Upper lobe of left lung (tissue), 6 donors: Measurements from ENCODE around the gene OR8U1. TPM values are rescaled to one million over a fixed set of nuclear protein-coding genes. Genes with fewer than 3 reads are reported as not detected.

Experiments
- ATAC-seq, 2 donors: fragments of 200-7000 bp; cut with Tn5 transposase; one replicate each; pipeline ENCODE4 v1.9.1; 2022; ENCODE audit warnings: mild to moderate bottlenecking in 2 of 2, moderate library complexity in 2 of 2; ENCODE audit not compliant: low FRiP score in 2 of 2
- DNase-seq, 2 donors: peaks; one replicate each; pipeline ENCODE4 v3.0.0-alpha.2; 2019 to 2020
- H3K27ac ChIP-seq, 4 donors: fragments of 200-600 bp; sonication (generic); one replicate each; pipeline ENCODE4 v1.5.1; 2016 to 2019
- H3K27me3 ChIP-seq, 4 donors: fragments of 200-600 bp; sonication (generic); one replicate each; pipeline ENCODE4 v1.5.1; 2017 to 2019
- H3K36me3 ChIP-seq, 4 donors: fragments of 200-600 bp; sonication (generic); one replicate each; pipeline ENCODE4 v1.5.1; 2016 to 2019
- H3K4me1 ChIP-seq, 4 donors: fragments of 200-600 bp; sonication (generic); one replicate each; pipeline ENCODE4 v1.5.1; 2018 to 2019
- H3K4me3 ChIP-seq, 4 donors: fragments of 200-600 bp; sonication (generic); one replicate each; pipeline ENCODE4 v1.5.1; 2017 to 2019; ENCODE audit warnings: mild to moderate bottlenecking in 2 of 4, moderate library complexity in 1 of 4
- H3K9me3 ChIP-seq, 4 donors: fragments of 200-600 bp; sonication (generic); one replicate each; pipeline ENCODE4 v1.5.1; 2018 to 2019
- EP300 ChIP-seq, 4 donors: sonication (generic); formaldehyde crosslinking; IDR thresholded peaks; one replicate each; pipeline ENCODE4 v1.5.1; 2017; ENCODE audit warnings: antibody characterized with exemption in 4 of 4, control low read depth in 2 of 4
- POLR2A ChIP-seq, 4 donors: fragments of 450-650 bp; IDR thresholded peaks; one replicate each; pipeline ENCODE4 v1.5.1; 2016 to 2017; ENCODE audit warnings: antibody characterized with exemption in 4 of 4, mild to moderate bottlenecking in 2 of 4
- POLR2AphosphoS5 ChIP-seq, 2 donors: sonication (generic); formaldehyde crosslinking; IDR thresholded peaks; one replicate each; pipeline ENCODE4 v1.5.1; 2017; ENCODE audit warnings: antibody characterized with exemption in 2 of 2
- WGBS, 2 donors: methylation state at CpG; one replicate each; pipeline ENCODE4 v1.1.5; 2017 to 2018; 5-methylcytosine and 5-hydroxymethylcytosine counted together
- total RNA-seq, 6 donors: library from RNA; depleted of rRNA in 4 of 6; stranded (reverse); fragments of >200 nt in 4 of 6; gene quantifications; one replicate each; pipeline versions ENCODE4 v1.1.0 to v1.2.1, GENCODE V29; 2016 to 2021
- TF ChIP-seq, protein P1 (sequence below), 6 experiments: fragments of 450-650 bp in 4 of 6; fragments of 200-600 bp in 2 of 6; sonication (generic) in 2 of 6; IDR thresholded peaks; one replicate each; pipeline ENCODE4 v1.5.1; 2016 to 2019; ENCODE audit warnings: antibody characterized with exemption in 6 of 6
- donor health status: DM: no; HTN: no; CAD: no; lungs with moderate emphysema.
- donor health status: DM: no; HTN: yes; CAD: no; lungs with severe emphysema.

OR8U1 gene
- total RNA-seq, 6 donors from 2014 or later, result not detected

- H3K36me3 ChIP-seq, result no peaks in the 10 kb centered on the region
- H3K27me3 ChIP-seq, result no peaks in the 10 kb centered on the region
- 90 to 94% methylated on average over 2 of the region's 2 CpGs for whole genome bisulfite sequencing, 2 donors
- peaks cover 0 to 9% (median 0%) of the 10 kb centered on the region in 4 donors for H3K9me3 ChIP-seq
- H3K4me3 ChIP-seq, result no peak overlapping the region
- no peak overlapping the region for H3K27ac ChIP-seq
- no peaks in the 10 kb centered on the region for H3K4me1 ChIP-seq
- no peak for TF ChIP-seq POLR2AphosphoS5 (IDR thresholded peaks at IDR 0.05)
- TF ChIP-seq POLR2A (IDR thresholded peaks at IDR 0.05), result no peak
- TF ChIP-seq, protein P1, sequence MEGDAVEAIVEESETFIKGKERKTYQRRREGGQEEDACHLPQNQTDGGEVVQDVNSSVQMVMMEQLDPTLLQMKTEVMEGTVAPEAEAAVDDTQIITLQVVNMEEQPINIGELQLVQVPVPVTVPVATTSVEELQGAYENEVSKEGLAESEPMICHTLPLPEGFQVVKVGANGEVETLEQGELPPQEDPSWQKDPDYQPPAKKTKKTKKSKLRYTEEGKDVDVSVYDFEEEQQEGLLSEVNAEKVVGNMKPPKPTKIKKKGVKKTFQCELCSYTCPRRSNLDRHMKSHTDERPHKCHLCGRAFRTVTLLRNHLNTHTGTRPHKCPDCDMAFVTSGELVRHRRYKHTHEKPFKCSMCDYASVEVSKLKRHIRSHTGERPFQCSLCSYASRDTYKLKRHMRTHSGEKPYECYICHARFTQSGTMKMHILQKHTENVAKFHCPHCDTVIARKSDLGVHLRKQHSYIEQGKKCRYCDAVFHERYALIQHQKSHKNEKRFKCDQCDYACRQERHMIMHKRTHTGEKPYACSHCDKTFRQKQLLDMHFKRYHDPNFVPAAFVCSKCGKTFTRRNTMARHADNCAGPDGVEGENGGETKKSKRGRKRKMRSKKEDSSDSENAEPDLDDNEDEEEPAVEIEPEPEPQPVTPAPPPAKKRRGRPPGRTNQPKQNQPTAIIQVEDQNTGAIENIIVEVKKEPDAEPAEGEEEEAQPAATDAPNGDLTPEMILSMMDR (IDR thresholded peaks at IDR 0.05), result no peak
- no peak for TF ChIP-seq EP300 (IDR thresholded peaks at IDR 0.05)
- no peak for DNase-seq
- ATAC-seq, result no peak
Observed at GRCh38 chr11:56404393-56404792, 29.0 kb downstream of the OR8U1 start.

DNA sequence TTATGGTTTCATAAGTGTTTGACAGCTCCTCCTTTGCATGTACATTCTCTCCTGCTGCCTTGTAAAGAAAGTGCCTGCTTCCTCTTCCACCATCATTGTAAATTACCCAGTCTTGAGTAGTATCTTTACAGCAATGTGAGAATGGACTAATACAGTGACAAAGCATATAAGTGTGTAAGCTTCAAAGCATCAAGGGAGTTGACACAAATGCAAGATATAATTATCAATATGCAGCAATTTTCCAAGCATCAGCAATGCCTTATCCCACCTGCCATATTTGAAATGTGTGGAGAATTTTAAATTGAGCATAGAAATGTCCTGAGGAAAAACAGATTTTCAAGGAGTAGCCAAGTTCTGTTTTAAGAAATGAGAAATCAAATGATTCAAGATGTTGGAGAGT lies 35.4 kb downstream of the OR8U1 start:
- no peaks in the 10 kb centered on the region for H3K27me3 ChIP-seq
- H3K4me1 ChIP-seq, result no peaks in the 10 kb centered on the region
- no peak for ATAC-seq
- DNase-seq, result no peak
- H3K27ac ChIP-seq, result no peak overlapping the region
- H3K4me3 ChIP-seq, result no peak overlapping the region
- H3K9me3 ChIP-seq, result no peaks in the 10 kb centered on the region
- TF ChIP-seq EP300 (IDR thresholded peaks at IDR 0.05) (no peak), POLR2AphosphoS5 (IDR thresholded peaks at IDR 0.05) (no peak), POLR2A (IDR thresholded peaks at IDR 0.05) (no peak)
- TF ChIP-seq, protein P1 (IDR thresholded peaks at IDR 0.05), result no peak
- no peaks in the 10 kb centered on the region for H3K36me3 ChIP-seq

- H3K36me3 ChIP-seq, result no peaks in the 10 kb centered on the region
- DNase-seq (no peak), ATAC-seq (no peak)
- H3K27ac ChIP-seq, result no peak within 1 kb of the TSS
- 68 to 86% methylated on average over 1 of the region's 1 CpG for WGBS, 2 donors
- H3K4me3 ChIP-seq, result no peak within 1 kb of the TSS
- TF ChIP-seq EP300 (IDR thresholded peaks at IDR 0.05) (no peak), POLR2A (IDR thresholded peaks at IDR 0.05) (no peak), POLR2AphosphoS5 (IDR thresholded peaks at IDR 0.05) (no peak)
- TF ChIP-seq, protein P1 (IDR thresholded peaks at IDR 0.05), result no peak
- no peaks in the 10 kb centered on the region for H3K4me1 ChIP-seq
- H3K9me3 ChIP-seq, result no peaks in the 10 kb centered on the region
- H3K27me3 ChIP-seq, result no peaks in the 10 kb centered on the region
Observed at GRCh38 chr11:56412396-56412795, 37.0 kb downstream of the OR8U1 start, which contains the start of gene OR5AL1. Gene OR5AL1 (plus strand): TSS chr11:56412696.

Other genes with a start within 250 kb of the OR8U1 start
- not detected for gene OR8J3, start 235.4 kb upstream of the OR8U1 start, total RNA-seq
- gene OR8K5, start 215.3 kb upstream of the OR8U1 start, total RNA-seq, result not detected
- not detected for gene OR5J2, start 199.0 kb upstream of the OR8U1 start, total RNA-seq
- gene OR5T2, start 141.4 kb upstream of the OR8U1 start, total RNA-seq, result not detected
- not detected for gene OR5T3, start 123.4 kb upstream of the OR8U1 start, total RNA-seq
- gene OR5T1, start 101.5 kb upstream of the OR8U1 start, total RNA-seq, result not detected
- gene OR8H1, start 83.4 kb upstream of the OR8U1 start, total RNA-seq, result not detected
- not detected for gene OR8K3, start 60.5 kb upstream of the OR8U1 start, total RNA-seq
- not detected for gene OR8K1, start 29.6 kb upstream of the OR8U1 start, total RNA-seq
- not detected for gene OR8J1, start 21.3 kb upstream of the OR8U1 start, total RNA-seq
- gene OR5AL1, start 37.1 kb downstream of the OR8U1 start, total RNA-seq, result not detected
- not detected for gene OR5M3, start 97.7 kb downstream of the OR8U1 start, total RNA-seq
- not detected for gene OR5M8, start 115.7 kb downstream of the OR8U1 start, total RNA-seq
- gene OR5M11, start 167.6 kb downstream of the OR8U1 start, total RNA-seq, result not detected
- gene OR5M10, start 202.1 kb downstream of the OR8U1 start, total RNA-seq, result not detected
- not detected for gene OR5M1, start 239.2 kb downstream of the OR8U1 start, total RNA-seq